Activated B cell treated with CpG ODN at 0.5 μM for 24 hours (primary cell): ENCODE data around the gene MT1F. TPM values are rescaled to one million over a fixed set of nuclear protein-coding genes. Genes with fewer than 3 reads are reported as not detected.

Experiments
- ATAC-seq: fragments of 200-7000 bp; cut with Tn5 transposase; one replicate; pipeline ENCODE4 v1.10.0; 2021; ENCODE audit warnings: low read depth, mild to moderate bottlenecking, moderate library complexity
- CTCF ChIA-PET: fragments of 350-600 bp; sonication (Branson Sonifier 250); formaldehyde crosslinking; loops from one replicate; lab custom pipeline; 2021; ENCODE audit warnings: antibody characterized with exemption; lab: Charles Lee
- POLR2A ChIA-PET: fragments of 350-600 bp; sonication (Branson Sonifier 250); formaldehyde crosslinking; loops from one replicate; lab custom pipeline; 2021; ENCODE audit warnings: antibody characterized with exemption; lab: Charles Lee
- DNase-seq: peaks from one replicate; pipeline ENCODE4 v3.0.0; 2022
- H3K27ac Mint-ChIP-seq: one replicate; pipeline ENCODE4 v1.8.0; 2020; ENCODE audit warnings: mixed read lengths
- H3K27me3 Mint-ChIP-seq: one replicate; pipeline ENCODE4 v1.8.0; 2021; ENCODE audit warnings: mixed read lengths
- H3K36me3 Mint-ChIP-seq: one replicate; pipeline ENCODE4 v1.8.0; 2021; ENCODE audit warnings: low read depth, mixed read lengths
- H3K4me1 Mint-ChIP-seq: one replicate; pipeline ENCODE4 v1.8.0; 2021; ENCODE audit warnings: mixed read lengths
- H3K4me3 Mint-ChIP-seq: one replicate; pipeline ENCODE4 v1.8.0; 2020; ENCODE audit warnings: mild to moderate bottlenecking, mixed read lengths
- H3K9me3 Mint-ChIP-seq: one replicate; pipeline ENCODE4 v1.8.0; 2020; ENCODE audit warnings: mixed read lengths
- intact Hi-C: fragments of 100-400 bp; cut with micrococcal nuclease; formaldehyde crosslinking; loops from one replicate; pipeline ENCODE4 v1.15.1; 2024
- total RNA-seq: library from RNA; stranded (reverse); gene quantifications from 2 replicates; pipeline ENCODE4 v1.2.3, GENCODE V29; 2022
- TF ChIP-seq, protein P1 (sequence below): fragments of 200-600 bp; IDR thresholded peaks from one replicate; pipeline ENCODE4 v1.8.0; 2022; ENCODE audit warnings: antibody characterized with exemption, mild to moderate bottlenecking

MT1F gene
- total RNA-seq, 1 donor from 2014 or later = 21.4 TPM

DNA sequence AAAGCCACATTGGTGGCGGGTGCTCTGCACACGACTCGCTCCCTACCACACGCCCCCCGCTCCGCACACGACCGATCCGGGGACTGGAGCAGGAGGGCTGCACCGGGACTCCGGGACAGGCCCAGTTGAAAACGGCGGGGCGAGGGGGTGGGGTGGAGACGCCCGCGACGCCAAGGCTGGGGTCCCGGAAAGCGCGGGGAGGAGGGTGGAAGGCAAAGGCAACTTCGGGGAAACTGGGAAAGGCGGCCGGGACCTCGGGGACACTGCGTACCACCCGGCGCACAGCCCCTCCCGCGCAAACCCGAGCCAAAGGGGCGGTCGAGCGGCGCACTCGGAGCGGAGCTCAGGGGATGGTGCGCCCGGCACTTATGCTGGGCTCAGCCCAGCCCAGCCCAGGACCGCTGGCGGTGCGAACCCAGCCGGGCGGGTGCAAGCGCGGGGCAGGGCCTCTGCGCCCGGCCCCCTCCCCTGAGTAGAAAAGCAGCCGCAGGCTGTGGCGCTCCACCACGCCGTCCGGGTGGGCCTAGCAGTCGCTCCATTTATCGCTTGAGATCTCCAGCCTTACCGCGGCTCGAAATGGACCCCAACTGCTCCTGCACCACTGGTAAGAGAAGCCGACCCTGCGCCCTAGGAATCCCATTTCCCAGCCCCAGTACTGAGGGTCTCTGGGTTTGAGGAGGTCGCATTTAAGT lies 25.5 kb upstream of the MT1F start, which contains the start of gene MT1M:
TSS of gene MT1M (plus strand) at position 504 of the 692 bp plus-strand sequence. CDS start at position 577, 73 bp downstream.
- Mint-ChIP-seq H3K27me3 (peaks cover 39% of the 10 kb centered on the region), H3K4me3 (peak within 1 kb of the TSS; percentile 65), H3K4me1 (peaks cover 43% of the 10 kb centered on the region), H3K27ac (no peak within 1 kb of the TSS), H3K36me3 (no peaks in the 10 kb centered on the region), H3K9me3 (no peaks in the 10 kb centered on the region)
- ChIA-PET CTCF (no interaction called here), POLR2A (no interaction called here)
- ATAC-seq (no peak), DNase-seq (no peak)
- intact Hi-C loops = loop anchor here (5.0 to 10.0 kb wide), 2 partner anchors 40 to 302 kb away; partner anchors contain the start of gene HERPUD1
- TF ChIP-seq, protein P1, sequence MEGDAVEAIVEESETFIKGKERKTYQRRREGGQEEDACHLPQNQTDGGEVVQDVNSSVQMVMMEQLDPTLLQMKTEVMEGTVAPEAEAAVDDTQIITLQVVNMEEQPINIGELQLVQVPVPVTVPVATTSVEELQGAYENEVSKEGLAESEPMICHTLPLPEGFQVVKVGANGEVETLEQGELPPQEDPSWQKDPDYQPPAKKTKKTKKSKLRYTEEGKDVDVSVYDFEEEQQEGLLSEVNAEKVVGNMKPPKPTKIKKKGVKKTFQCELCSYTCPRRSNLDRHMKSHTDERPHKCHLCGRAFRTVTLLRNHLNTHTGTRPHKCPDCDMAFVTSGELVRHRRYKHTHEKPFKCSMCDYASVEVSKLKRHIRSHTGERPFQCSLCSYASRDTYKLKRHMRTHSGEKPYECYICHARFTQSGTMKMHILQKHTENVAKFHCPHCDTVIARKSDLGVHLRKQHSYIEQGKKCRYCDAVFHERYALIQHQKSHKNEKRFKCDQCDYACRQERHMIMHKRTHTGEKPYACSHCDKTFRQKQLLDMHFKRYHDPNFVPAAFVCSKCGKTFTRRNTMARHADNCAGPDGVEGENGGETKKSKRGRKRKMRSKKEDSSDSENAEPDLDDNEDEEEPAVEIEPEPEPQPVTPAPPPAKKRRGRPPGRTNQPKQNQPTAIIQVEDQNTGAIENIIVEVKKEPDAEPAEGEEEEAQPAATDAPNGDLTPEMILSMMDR = no peak

DNA sequence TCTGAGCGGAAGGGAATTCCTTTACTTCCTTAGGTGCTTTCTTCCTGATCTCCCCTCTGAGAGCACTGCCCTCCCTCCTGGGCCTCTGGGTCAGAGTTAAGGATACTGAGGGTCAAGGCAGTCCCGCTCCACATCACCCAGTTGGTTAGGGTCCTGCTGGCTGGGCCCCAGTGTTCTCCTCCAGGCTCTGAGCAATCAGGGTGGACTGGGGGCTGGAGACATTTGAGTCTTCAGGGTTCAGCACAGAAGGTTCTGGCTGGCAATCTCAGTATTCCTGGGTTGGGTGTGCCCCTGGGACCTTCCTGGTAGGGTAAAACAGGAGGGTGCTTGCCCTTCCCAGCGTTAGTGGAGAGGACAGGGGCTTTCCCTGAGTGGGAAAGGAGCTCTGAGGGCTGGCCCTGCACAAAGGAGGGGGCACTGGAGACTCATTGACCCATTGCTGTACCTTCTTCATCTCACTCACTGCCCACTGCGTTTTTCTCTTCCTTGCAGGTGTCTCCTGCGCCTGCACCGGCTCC lies 24.9 kb upstream of the MT1F start:
- TF ChIP-seq, protein P1 = no peak
- no peak overlapping the region for H3K27ac Mint-ChIP-seq
- ChIA-PET CTCF (no interaction called here), POLR2A (no interaction called here)
- DNase-seq = no peak
- peaks cover 44% of the 10 kb centered on the region for H3K27me3 Mint-ChIP-seq
- ATAC-seq = no peak
- no peaks in the 10 kb centered on the region for H3K36me3 Mint-ChIP-seq
- no peaks in the 10 kb centered on the region for H3K9me3 Mint-ChIP-seq
- H3K4me3 Mint-ChIP-seq = peak overlapping the region; percentile 41
- intact Hi-C loops = loop anchor here (5.0 to 10.0 kb wide), 2 partner anchors 39 to 302 kb away; partner anchors contain the start of gene HERPUD1
- H3K4me1 Mint-ChIP-seq = peaks cover 45% of the 10 kb centered on the region

DNA sequence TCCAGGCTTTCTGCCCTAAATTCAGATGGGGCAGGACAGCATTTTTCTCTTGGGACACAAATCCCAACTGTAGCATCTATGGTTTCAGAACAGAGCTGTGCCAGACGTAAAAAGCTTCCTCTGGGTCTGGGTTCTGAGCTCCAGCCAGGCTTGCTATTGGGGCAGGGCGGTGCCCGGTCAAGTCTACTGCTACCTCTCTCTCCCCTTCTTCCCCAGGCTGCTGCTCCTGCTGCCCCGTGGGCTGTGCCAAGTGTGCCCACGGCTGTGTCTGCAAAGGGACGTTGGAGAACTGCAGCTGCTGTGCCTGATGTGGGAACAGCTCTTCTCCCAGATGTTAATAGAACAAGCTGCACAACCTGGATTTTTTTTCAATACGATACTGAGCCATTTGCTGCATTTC lies 24.2 kb upstream of the MT1F start:
- H3K4me3 Mint-ChIP-seq = no peak overlapping the region
- POLR2A ChIA-PET = interaction anchor here (0.7 kb wide), 1 partner anchor 24 kb away, joined by 5 read pairs; the partner anchor contains the start of gene MT1F

DNA sequence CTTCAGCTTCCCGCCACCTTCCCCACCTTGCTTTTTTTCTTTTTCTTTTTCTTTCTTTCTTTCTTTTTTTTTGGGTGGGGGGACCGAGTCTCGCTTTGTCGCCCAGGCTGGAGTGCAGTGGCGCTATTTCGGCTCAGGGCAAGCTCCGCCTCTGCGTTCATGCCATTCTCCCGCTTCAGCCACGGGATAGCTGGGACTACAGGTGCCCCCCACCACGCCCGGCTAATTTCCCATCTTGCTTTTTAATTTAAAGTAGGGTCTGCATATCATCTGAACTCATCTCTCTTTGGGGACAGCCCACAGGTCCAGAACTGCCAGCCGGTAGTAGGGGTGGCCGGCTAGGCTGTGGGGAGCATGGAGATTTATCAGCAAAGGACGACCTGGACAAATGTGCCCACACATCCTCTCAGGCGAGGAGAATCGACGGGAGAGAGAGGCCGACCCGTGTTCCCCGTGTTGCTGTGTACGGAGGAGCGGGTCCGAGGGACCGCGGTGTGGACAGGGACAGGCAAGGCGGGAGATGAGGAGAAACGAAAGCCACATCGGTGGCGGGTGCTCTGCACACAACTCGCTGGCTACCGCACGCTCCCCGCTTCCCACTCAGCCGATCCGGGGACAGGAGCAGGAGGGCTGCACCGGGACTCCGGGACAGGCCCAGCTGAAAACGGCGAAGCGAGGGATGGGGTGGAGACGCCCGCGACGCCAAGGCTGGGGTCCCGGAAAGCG lies 22.9 kb upstream of the MT1F start:
- Mint-ChIP-seq H3K4me1 (peaks cover 37% of the 10 kb centered on the region), H3K9me3 (no peaks in the 10 kb centered on the region), H3K36me3 (no peaks in the 10 kb centered on the region), H3K4me3 (peak overlapping the region; percentile 63), H3K27ac (peak overlapping the region; percentile 35), H3K27me3 (peaks cover 58% of the 10 kb centered on the region)
- CTCF ChIA-PET = no interaction called here
- TF ChIP-seq, protein P1 = no peak
- intact Hi-C loops = loop anchor here (5.0 to 10.0 kb wide), 2 partner anchors 37 to 300 kb away; partner anchors contain the start of gene HERPUD1
- POLR2A ChIA-PET = interaction anchor here (0.6 kb wide), 1 partner anchor 815 kb away, joined by 5 read pairs; no protein-coding TSS in a partner anchor
- DNase-seq (no peak), ATAC-seq (no peak)

More for the DNA sequence above, 24.2 kb upstream of the MT1F start:
- no peak for ATAC-seq
- Mint-ChIP-seq H3K27me3 (peaks cover 47% of the 10 kb centered on the region), H3K9me3 (no peaks in the 10 kb centered on the region), H3K4me1 (peaks cover 48% of the 10 kb centered on the region), H3K36me3 (no peaks in the 10 kb centered on the region), H3K27ac (no peak overlapping the region)
- intact Hi-C loops = loop anchor here (5.0 to 10.0 kb wide), 2 partner anchors 39 to 301 kb away; partner anchors contain the start of gene HERPUD1
- no peak for DNase-seq
- CTCF ChIA-PET = interaction anchor here (0.7 kb wide), 1 partner anchor 919 kb away, joined by 3 read pairs; no protein-coding TSS in a partner anchor
- TF ChIP-seq, protein P1 = no peak
